ENCODE results near the gene CACNG8. TPM values are rescaled to one million over a fixed set of nuclear protein-coding genes. Genes with fewer than 3 reads are reported as not detected.

The CACNG8 gene
- polyA plus RNA-seq, 1 of the 3 experiments (the other 2 are of a cell fraction): 1.3 TPM

DNA sequence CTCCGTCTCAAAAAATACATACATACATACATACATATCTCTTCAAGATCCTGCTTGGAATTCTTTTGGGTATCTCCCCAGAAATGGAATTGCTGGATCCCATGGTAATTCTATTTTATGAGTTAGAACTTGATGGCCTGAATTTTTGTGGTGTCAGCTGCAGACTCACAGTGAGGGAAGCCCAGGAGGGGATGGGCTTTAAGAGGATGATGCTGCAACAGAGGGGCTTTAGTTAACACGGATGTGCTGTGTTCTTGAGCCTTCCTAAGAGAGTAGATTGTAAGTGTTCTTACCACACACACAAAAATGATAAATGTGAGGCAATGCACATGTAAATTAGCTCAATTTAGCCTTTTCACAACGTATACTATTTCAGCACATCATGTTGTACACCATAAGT lies 60.5 kb downstream of the CACNG8 start:
- Histone ChIP-seq H3K9me3 (no peaks in the 10 kb centered on the region), H3F3A (replicated peaks; ENCODE audit: insufficient read depth) (peaks cover 17% of the 10 kb centered on the region), H3K9me2 (no peaks in the 10 kb centered on the region), H2AFZ (ENCODE audit: low read depth) (no peak overlapping the region; the same call in 1 of the 2 replicates), H3K4me1 (ENCODE audit: control insufficient read depth in 1 of 2, insufficient read depth in 2 of 2, low read depth in 1 of 2, low read length in 1 of 2) (peaks cover 0 to 8% of the 10 kb centered on the region in 2 experiments; a peak in 1 of 4 replicates), H3K79me2 (ENCODE audit: insufficient read depth) (no peaks in the 10 kb centered on the region), H4K20me1 (ENCODE audit: insufficient read depth) (no peaks in the 10 kb centered on the region), H3K27me3 (ENCODE audit: insufficient read depth) (no peaks in the 10 kb centered on the region), H3K9ac (no peak overlapping the region), H3K4me2 (no peak overlapping the region), H3K27ac (ENCODE audit: low read depth in 2 of 2, low read length in 1 of 2) (no peak overlapping the region), H3K36me3 (replicated peaks in 1 of 2; ENCODE audit: control insufficient read depth in 1 of 2, insufficient read depth in 2 of 2, low read length in 1 of 2) (no peaks in the 10 kb centered on the region), H3K4me3 (ENCODE audit: low read depth in 2 of 2, low read length in 1 of 2) (no peak overlapping the region)
- ChIA-PET POLR2A (no interaction called here), CTCF (interaction anchor here (0.6 to 7.2 kb wide), 44 partner anchors 8 to 591 kb away, joined by 3 to 128 read pairs (median 5); partner anchors contain the start of gene CACNG7)
- TF ChIP-seq, protein P1, sequence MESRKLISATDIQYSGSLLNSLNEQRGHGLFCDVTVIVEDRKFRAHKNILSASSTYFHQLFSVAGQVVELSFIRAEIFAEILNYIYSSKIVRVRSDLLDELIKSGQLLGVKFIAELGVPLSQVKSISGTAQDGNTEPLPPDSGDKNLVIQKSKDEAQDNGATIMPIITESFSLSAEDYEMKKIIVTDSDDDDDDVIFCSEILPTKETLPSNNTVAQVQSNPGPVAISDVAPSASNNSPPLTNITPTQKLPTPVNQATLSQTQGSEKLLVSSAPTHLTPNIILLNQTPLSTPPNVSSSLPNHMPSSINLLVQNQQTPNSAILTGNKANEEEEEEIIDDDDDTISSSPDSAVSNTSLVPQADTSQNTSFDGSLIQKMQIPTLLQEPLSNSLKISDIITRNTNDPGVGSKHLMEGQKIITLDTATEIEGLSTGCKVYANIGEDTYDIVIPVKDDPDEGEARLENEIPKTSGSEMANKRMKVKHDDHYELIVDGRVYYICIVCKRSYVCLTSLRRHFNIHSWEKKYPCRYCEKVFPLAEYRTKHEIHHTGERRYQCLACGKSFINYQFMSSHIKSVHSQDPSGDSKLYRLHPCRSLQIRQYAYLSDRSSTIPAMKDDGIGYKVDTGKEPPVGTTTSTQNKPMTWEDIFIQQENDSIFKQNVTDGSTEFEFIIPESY (IDR thresholded peaks at IDR 0.05; ENCODE audit: borderline replicate concordance, low read depth): no peak
- TF ChIP-seq YY1 (IDR thresholded peaks at IDR 0.05; ENCODE audit: low read depth): no peak
- no peak for TF ChIP-seq RCOR1 (IDR thresholded peaks at IDR 0.05; ENCODE audit: low read length)
- TF ChIP-seq, protein P2, sequence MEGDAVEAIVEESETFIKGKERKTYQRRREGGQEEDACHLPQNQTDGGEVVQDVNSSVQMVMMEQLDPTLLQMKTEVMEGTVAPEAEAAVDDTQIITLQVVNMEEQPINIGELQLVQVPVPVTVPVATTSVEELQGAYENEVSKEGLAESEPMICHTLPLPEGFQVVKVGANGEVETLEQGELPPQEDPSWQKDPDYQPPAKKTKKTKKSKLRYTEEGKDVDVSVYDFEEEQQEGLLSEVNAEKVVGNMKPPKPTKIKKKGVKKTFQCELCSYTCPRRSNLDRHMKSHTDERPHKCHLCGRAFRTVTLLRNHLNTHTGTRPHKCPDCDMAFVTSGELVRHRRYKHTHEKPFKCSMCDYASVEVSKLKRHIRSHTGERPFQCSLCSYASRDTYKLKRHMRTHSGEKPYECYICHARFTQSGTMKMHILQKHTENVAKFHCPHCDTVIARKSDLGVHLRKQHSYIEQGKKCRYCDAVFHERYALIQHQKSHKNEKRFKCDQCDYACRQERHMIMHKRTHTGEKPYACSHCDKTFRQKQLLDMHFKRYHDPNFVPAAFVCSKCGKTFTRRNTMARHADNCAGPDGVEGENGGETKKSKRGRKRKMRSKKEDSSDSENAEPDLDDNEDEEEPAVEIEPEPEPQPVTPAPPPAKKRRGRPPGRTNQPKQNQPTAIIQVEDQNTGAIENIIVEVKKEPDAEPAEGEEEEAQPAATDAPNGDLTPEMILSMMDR (IDR thresholded peaks at IDR 0.05): no peak
- TF ChIP-seq, protein P3, sequence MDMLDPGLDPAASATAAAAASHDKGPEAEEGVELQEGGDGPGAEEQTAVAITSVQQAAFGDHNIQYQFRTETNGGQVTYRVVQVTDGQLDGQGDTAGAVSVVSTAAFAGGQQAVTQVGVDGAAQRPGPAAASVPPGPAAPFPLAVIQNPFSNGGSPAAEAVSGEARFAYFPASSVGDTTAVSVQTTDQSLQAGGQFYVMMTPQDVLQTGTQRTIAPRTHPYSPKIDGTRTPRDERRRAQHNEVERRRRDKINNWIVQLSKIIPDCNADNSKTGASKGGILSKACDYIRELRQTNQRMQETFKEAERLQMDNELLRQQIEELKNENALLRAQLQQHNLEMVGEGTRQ (IDR thresholded peaks at IDR 0.05; ENCODE audit: borderline replicate concordance, low read depth, low read length): no peak
- TF ChIP-seq RFX5 (IDR thresholded peaks at IDR 0.05; ENCODE audit: low read length): no peak
- TF ChIP-seq NRF1 (IDR thresholded peaks at IDR 0.05; ENCODE audit: low read depth, low read length): no peak
- TF ChIP-seq FOSL2 (IDR thresholded peaks at IDR 0.05; ENCODE audit: borderline replicate concordance, low read depth): no peak
- TF ChIP-seq, protein P4, sequence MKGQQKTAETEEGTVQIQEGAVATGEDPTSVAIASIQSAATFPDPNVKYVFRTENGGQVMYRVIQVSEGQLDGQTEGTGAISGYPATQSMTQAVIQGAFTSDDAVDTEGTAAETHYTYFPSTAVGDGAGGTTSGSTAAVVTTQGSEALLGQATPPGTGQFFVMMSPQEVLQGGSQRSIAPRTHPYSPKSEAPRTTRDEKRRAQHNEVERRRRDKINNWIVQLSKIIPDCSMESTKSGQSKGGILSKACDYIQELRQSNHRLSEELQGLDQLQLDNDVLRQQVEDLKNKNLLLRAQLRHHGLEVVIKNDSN (IDR thresholded peaks at IDR 0.05; ENCODE audit: borderline replicate concordance, low read depth): no peak
- TF ChIP-seq, protein P5, sequence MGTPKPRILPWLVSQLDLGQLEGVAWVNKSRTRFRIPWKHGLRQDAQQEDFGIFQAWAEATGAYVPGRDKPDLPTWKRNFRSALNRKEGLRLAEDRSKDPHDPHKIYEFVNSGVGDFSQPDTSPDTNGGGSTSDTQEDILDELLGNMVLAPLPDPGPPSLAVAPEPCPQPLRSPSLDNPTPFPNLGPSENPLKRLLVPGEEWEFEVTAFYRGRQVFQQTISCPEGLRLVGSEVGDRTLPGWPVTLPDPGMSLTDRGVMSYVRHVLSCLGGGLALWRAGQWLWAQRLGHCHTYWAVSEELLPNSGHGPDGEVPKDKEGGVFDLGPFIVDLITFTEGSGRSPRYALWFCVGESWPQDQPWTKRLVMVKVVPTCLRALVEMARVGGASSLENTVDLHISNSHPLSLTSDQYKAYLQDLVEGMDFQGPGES (IDR thresholded peaks at IDR 0.05; ENCODE audit: low read depth, low read length): no peak
- TF ChIP-seq, protein P6, sequence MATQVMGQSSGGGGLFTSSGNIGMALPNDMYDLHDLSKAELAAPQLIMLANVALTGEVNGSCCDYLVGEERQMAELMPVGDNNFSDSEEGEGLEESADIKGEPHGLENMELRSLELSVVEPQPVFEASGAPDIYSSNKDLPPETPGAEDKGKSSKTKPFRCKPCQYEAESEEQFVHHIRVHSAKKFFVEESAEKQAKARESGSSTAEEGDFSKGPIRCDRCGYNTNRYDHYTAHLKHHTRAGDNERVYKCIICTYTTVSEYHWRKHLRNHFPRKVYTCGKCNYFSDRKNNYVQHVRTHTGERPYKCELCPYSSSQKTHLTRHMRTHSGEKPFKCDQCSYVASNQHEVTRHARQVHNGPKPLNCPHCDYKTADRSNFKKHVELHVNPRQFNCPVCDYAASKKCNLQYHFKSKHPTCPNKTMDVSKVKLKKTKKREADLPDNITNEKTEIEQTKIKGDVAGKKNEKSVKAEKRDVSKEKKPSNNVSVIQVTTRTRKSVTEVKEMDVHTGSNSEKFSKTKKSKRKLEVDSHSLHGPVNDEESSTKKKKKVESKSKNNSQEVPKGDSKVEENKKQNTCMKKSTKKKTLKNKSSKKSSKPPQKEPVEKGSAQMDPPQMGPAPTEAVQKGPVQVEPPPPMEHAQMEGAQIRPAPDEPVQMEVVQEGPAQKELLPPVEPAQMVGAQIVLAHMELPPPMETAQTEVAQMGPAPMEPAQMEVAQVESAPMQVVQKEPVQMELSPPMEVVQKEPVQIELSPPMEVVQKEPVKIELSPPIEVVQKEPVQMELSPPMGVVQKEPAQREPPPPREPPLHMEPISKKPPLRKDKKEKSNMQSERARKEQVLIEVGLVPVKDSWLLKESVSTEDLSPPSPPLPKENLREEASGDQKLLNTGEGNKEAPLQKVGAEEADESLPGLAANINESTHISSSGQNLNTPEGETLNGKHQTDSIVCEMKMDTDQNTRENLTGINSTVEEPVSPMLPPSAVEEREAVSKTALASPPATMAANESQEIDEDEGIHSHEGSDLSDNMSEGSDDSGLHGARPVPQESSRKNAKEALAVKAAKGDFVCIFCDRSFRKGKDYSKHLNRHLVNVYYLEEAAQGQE (IDR thresholded peaks at IDR 0.05; ENCODE audit: low read depth, low read length): no peak
- no peak for TF ChIP-seq GABPA (IDR thresholded peaks at IDR 0.05; ENCODE audit: low read depth)
- TF ChIP-seq TCF12 (IDR thresholded peaks at IDR 0.05): no peak
- TF ChIP-seq GATA2 (CRISPR knock-in tag; IDR thresholded peaks at IDR 0.05): no peak
- no peak for TF ChIP-seq TAF1 (IDR thresholded peaks at IDR 0.05; ENCODE audit: borderline replicate concordance, low read depth, low read length)
- TF ChIP-seq EZH2phosphoT487 (IDR thresholded peaks at IDR 0.05; ENCODE audit: borderline replicate concordance, low read depth): no peak
- no peak for TF ChIP-seq CHD2 (IDR thresholded peaks at IDR 0.05; ENCODE audit: low read length, partially characterized antibody)
- TF ChIP-seq ELF1 (IDR thresholded peaks at IDR 0.05): no peak
- no peak for TF ChIP-seq NFIC (IDR thresholded peaks at IDR 0.05; ENCODE audit: borderline replicate concordance)
- TF ChIP-seq JUND (IDR thresholded peaks at IDR 0.05): no peak
- no peak for DNase-seq
- 28% methylated on average over 3 of the region's 3 CpGs for WGBS (ENCODE audit: low lambda C conversion rate)

Data from SK-N-SH (cell line).